GM12878 (cell line): ENCODE results near the gene IGSF1. TPM values are rescaled to one million over a fixed set of nuclear protein-coding genes. Genes with fewer than 3 reads are reported as not detected.

Experiments
- ATAC-seq: fragments of 200-7000 bp; cut with Tn5 transposase; 3 replicates; pipeline ENCODE4 v1.9.1; 2020; ENCODE audit warnings: mild to moderate bottlenecking, moderate library complexity
- BruUV-seq: library from RNA; stranded (reverse); fragments of 400-500 nt; replicated peaks from 2 replicates; lab custom pipeline; 2021; lab: Mats Ljungman, UMichigan
- CTCF ChIA-PET: fragments of 300-600 bp; sonication (Branson Sonifier 250); formaldehyde crosslinking; extraction: SDS; loops from one replicate; lab custom pipeline; 2021; ENCODE audit warnings: inconsistent platforms; lab: Yijun Ruan, JAX
- POLR2A ChIA-PET: fragments of 350-600 bp; formaldehyde crosslinking; extraction: SDS; loops from one replicate; lab custom pipeline; 2021; ENCODE audit warnings: inconsistent platforms; lab: Charles Lee
- RAD21 ChIA-PET: fragments of 300-600 bp; sonication (Branson Sonifier 250); formaldehyde crosslinking; loops from one replicate; lab custom pipeline; 2023; ENCODE audit warnings: antibody characterized with exemption; ENCODE audit not compliant: unreplicated experiment; lab: Charles Lee
- SMC1A ChIA-PET: fragments of 300-600 bp; sonication (Branson Sonifier 250); formaldehyde crosslinking; loops from one replicate; lab custom pipeline; 2023; ENCODE audit not compliant: unreplicated experiment, uncharacterized antibody; lab: Charles Lee
- DNase-seq: peaks from one replicate; pipeline ENCODE4 v3.0.0-alpha.2; 2011; ENCODE audit warnings: low read depth, low spot score
- FAIRE-seq: peaks from 3 replicates; lab custom pipeline; 2011; peaks lifted over from hg19 to GRCh38; lab: Jason Lieb, UNC
- H2AFZ ChIP-seq: 2 replicates; pipeline ENCODE4 v1.6.0; 2011; ENCODE audit warnings: low read depth, low read length, control low read depth; ENCODE audit not compliant: control insufficient read depth
- H3K27ac ChIP-seq: 2 replicates; pipeline ENCODE4 v1.5.1; 2011; ENCODE audit warnings: control low read depth; ENCODE audit not compliant: control insufficient read depth, insufficient read depth
- H3K27me3 ChIP-seq, 2 experiments: replicated peaks in 1 of 2; 2 replicates each; pipeline versions ENCODE4 v1.6.0 to v1.6.1; 2011; ENCODE audit warnings: low read length in 1 of 2; ENCODE audit not compliant: control insufficient read depth in 2 of 2, insufficient read depth in 2 of 2
- H3K36me3 ChIP-seq, 2 experiments: 2 replicates each; pipeline ENCODE4 v1.5.1; 2011; ENCODE audit warnings: low read length in 1 of 2; ENCODE audit not compliant: control insufficient read depth in 2 of 2, insufficient read depth in 2 of 2
- H3K4me1 ChIP-seq: 2 replicates; pipeline ENCODE4 v1.6.1; 2011; ENCODE audit warnings: mild to moderate bottlenecking, low read length, moderate library complexity, mixed read lengths; ENCODE audit not compliant: control insufficient read depth, insufficient read depth
- H3K4me2 ChIP-seq: 2 replicates; pipeline ENCODE4 v1.6.0; 2011; ENCODE audit warnings: control low read depth; ENCODE audit not compliant: control insufficient read depth, insufficient read depth
- H3K4me3 ChIP-seq: fragments of 200-600 bp; sonication (generic); 2 replicates; pipeline ENCODE4 v1.5.1; 2016
- H3K79me2 ChIP-seq: 2 replicates; pipeline ENCODE4 v1.6.0; 2011; ENCODE audit warnings: low read length; ENCODE audit not compliant: control insufficient read depth, insufficient read depth
- H3K9ac ChIP-seq: 2 replicates; pipeline ENCODE4 v1.8.0; 2011; ENCODE audit warnings: low read length, control low read depth, mixed read lengths; ENCODE audit not compliant: control insufficient read depth, insufficient read depth
- H3K9me3 ChIP-seq: replicated peaks from 3 replicates; pipeline ENCODE4 v1.5.1; 2011; ENCODE audit warnings: mild to moderate bottlenecking, low read length; ENCODE audit not compliant: control insufficient read depth, insufficient read depth
- H4K20me1 ChIP-seq: 2 replicates; pipeline ENCODE4 v1.6.0; 2011; ENCODE audit not compliant: control insufficient read depth, insufficient read depth
- ASH2L ChIP-seq: fragments of 300-600, 200-600 bp; sonication (generic); IDR thresholded peaks from 2 replicates; pipeline ENCODE4 v1.6.1; 2017; ENCODE audit warnings: low read depth, mild to moderate bottlenecking, borderline replicate concordance
- SUZ12 ChIP-seq: fragments of 200-600 bp; sonication (generic); IDR thresholded peaks from one replicate; pipeline ENCODE4 v1.6.1; 2018; ENCODE audit warnings: antibody characterized with exemption, mild to moderate bottlenecking; ENCODE audit not compliant: unreplicated experiment
- TCF12 ChIP-seq: IDR thresholded peaks from 2 replicates; pipeline ENCODE4 v1.6.1; 2011; ENCODE audit warnings: low read depth, mild to moderate bottlenecking, low read length
- WGBS: methylation state at CpG from one replicate; pipeline ENCODE4 v1.1.6; 2016; ENCODE audit warnings: low lambda C conversion rate; ENCODE audit not compliant: insufficient replicate concordance, insufficient coverage; ENCODE audit errors: missing lambda C conversion rate; 5-methylcytosine and 5-hydroxymethylcytosine counted together
- in situ Hi-C: fragments of 300-500 bp; cut with MboI; formaldehyde crosslinking; loops from 9 replicates; pipeline ENCODE4 v1.14.3; 2018; ENCODE audit warnings: mixed read lengths
- intact Hi-C: fragments of 100-400 bp; cut with micrococcal nuclease; formaldehyde crosslinking; loops from one replicate; pipeline ENCODE4 v1.14.2; 2022; ENCODE audit not compliant: unreplicated experiment
- polyA plus RNA-seq, 11 experiments: library from polyadenylated mRNA; depleted of rRNA in 4 of 11; unstranded in 6 of 11; stranded (reverse) in 5 of 11; fragments of >200 nt; fragmentation: Nextera tagmentation in 4 of 11; fragmentation: Illumina TruSeq in 1 of 11; extraction: Ambion mirVana in 4 of 11; extraction: Trizol in 1 of 11; gene quantifications; 1 replicate in 1 of 11; 2 replicates in 10 of 11; pipeline versions ENCODE4 v1.2.1 to v1.2.3, GENCODE V29; 2011 to 2016; ENCODE audit warnings: inconsistent platforms in 2 of 11, missing spikeins in 2 of 11, low read depth in 1 of 11
- total RNA-seq, 4 experiments: library from RNA; depleted of rRNA in 3 of 4; stranded (reverse); fragments of >200 nt in 3 of 4; fragmentation: Illumina TruSeq in 1 of 4; extraction: Trizol in 1 of 4; gene quantifications; 2 replicates each; pipeline versions ENCODE4 v1.2.1 to v1.2.3, GENCODE V29; 2013 to 2021
- TF ChIP-seq, protein P1 (sequence below): IDR thresholded peaks from 2 replicates; pipeline ENCODE4 v1.6.1; 2011; ENCODE audit warnings: borderline replicate concordance, low read depth, mild to moderate bottlenecking, moderate library complexity, mixed read lengths, low read length; ENCODE audit not compliant: insufficient read depth; ENCODE audit errors: extremely low read length
- TF ChIP-seq, protein P2 (sequence below): fragments of 450-650 bp; IDR thresholded peaks from 2 replicates; pipeline ENCODE4 v1.6.1; 2017; ENCODE audit warnings: mild to moderate bottlenecking, moderate library complexity
- TF ChIP-seq, protein P3 (sequence below): IDR thresholded peaks from 2 replicates; pipeline ENCODE4 v1.6.1; 2011; ENCODE audit warnings: borderline replicate concordance, low read depth, mild to moderate bottlenecking, moderate library complexity, low read length; ENCODE audit not compliant: insufficient read depth, poor library complexity, severe bottlenecking

The IGSF1 gene
- total and polyA plus RNA-seq, 10 of the 15 experiments (the other 5 are each of a cell fraction or from before 2014, with no cell fraction given): 0.04 to 0.08 TPM; not detected in 8

- no peaks in the 10 kb centered on the region for H3K79me2 ChIP-seq
- TF ChIP-seq ASH2L: no peak
- TF ChIP-seq, protein P1, sequence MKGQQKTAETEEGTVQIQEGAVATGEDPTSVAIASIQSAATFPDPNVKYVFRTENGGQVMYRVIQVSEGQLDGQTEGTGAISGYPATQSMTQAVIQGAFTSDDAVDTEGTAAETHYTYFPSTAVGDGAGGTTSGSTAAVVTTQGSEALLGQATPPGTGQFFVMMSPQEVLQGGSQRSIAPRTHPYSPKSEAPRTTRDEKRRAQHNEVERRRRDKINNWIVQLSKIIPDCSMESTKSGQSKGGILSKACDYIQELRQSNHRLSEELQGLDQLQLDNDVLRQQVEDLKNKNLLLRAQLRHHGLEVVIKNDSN: no peak
- no peak for TF ChIP-seq SUZ12
- TF ChIP-seq, protein P2, sequence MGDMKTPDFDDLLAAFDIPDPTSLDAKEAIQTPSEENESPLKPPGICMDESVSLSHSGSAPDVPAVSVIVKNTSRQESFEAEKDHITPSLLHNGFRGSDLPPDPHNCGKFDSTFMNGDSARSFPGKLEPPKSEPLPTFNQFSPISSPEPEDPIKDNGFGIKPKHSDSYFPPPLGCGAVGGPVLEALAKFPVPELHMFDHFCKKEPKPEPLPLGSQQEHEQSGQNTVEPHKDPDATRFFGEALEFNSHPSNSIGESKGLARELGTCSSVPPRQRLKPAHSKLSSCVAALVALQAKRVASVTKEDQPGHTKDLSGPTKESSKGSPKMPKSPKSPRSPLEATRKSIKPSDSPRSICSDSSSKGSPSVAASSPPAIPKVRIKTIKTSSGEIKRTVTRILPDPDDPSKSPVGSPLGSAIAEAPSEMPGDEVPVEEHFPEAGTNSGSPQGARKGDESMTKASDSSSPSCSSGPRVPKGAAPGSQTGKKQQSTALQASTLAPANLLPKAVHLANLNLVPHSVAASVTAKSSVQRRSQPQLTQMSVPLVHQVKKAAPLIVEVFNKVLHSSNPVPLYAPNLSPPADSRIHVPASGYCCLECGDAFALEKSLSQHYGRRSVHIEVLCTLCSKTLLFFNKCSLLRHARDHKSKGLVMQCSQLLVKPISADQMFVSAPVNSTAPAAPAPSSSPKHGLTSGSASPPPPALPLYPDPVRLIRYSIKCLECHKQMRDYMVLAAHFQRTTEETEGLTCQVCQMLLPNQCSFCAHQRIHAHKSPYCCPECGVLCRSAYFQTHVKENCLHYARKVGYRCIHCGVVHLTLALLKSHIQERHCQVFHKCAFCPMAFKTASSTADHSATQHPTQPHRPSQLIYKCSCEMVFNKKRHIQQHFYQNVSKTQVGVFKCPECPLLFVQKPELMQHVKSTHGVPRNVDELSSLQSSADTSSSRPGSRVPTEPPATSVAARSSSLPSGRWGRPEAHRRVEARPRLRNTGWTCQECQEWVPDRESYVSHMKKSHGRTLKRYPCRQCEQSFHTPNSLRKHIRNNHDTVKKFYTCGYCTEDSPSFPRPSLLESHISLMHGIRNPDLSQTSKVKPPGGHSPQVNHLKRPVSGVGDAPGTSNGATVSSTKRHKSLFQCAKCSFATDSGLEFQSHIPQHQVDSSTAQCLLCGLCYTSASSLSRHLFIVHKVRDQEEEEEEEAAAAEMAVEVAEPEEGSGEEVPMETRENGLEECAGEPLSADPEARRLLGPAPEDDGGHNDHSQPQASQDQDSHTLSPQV: no peak
- TF ChIP-seq, protein P3, sequence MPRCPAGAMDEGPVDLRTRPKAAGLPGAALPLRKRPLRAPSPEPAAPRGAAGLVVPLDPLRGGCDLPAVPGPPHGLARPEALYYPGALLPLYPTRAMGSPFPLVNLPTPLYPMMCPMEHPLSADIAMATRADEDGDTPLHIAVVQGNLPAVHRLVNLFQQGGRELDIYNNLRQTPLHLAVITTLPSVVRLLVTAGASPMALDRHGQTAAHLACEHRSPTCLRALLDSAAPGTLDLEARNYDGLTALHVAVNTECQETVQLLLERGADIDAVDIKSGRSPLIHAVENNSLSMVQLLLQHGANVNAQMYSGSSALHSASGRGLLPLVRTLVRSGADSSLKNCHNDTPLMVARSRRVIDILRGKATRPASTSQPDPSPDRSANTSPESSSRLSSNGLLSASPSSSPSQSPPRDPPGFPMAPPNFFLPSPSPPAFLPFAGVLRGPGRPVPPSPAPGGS: no peak
- no peak for TF ChIP-seq TCF12
- TF ChIP-seq, all 136 proteins: peak for 0
- no peaks in the 10 kb centered on the region for H3K27me3 ChIP-seq
- H3K36me3 ChIP-seq: no peaks in the 10 kb centered on the region
- no peak overlapping the region for H3K27ac ChIP-seq
- no peak for DNase-seq
- no peaks in the 10 kb centered on the region for H3K4me1 ChIP-seq
- CTCF ChIA-PET: no interaction called here
- intact Hi-C loops (no loop called here), in situ Hi-C loops (no loop called here)
- no peak overlapping the region for H3K9ac ChIP-seq
- SMC1A ChIA-PET: no interaction called here
- no peak for FAIRE-seq
- BruUV-seq: no TSS peak
- WGBS: 68% methylated on average over 4 of the region's 4 CpGs
- H4K20me1 ChIP-seq: no peaks in the 10 kb centered on the region
- POLR2A ChIA-PET: no interaction called here
- H3K9me3 ChIP-seq: no peaks in the 10 kb centered on the region
- H3K4me2 ChIP-seq: no peak overlapping the region
- H3K4me3 ChIP-seq: no peak overlapping the region
- H2AFZ ChIP-seq: no peak overlapping the region
- no peak for ATAC-seq
- RAD21 ChIA-PET: no interaction called here
Measured at GRCh38 chrX:131226591-131226990, 62.5 kb downstream of the IGSF1 start.
